IPS DF 6.9 (cell line): Measurements from ENCODE around the gene RPL15.
A peak's percentile ranks its signal among the peaks of the same experiment; 100 is the strongest.
"Not testable (repeated sequence)": the region's sequence is repeated elsewhere in the genome, so short reads cannot be mapped to it uniquely, and the experiment has no call there.

Experiments used
- DNase-seq: peaks from one replicate; pipeline ENCODE4 v3.0.0-alpha.2; 2013; ENCODE audit warnings: low read depth, low spot score
- H3K27ac ChIP-seq: one replicate; pipeline ENCODE4 v1.5.1; 2013; ENCODE audit warnings: low read length, control low read depth
- H3K27me3 ChIP-seq: 2 replicates; pipeline ENCODE4 v1.6.1; 2013; ENCODE audit warnings: mild to moderate bottlenecking, low read length; ENCODE audit not compliant: control insufficient read depth, insufficient read depth
- H3K36me3 ChIP-seq: 2 replicates; pipeline ENCODE4 v1.6.1; 2013; ENCODE audit warnings: low read length; ENCODE audit not compliant: control insufficient read depth, insufficient read depth
- H3K4me1 ChIP-seq: 2 replicates; pipeline ENCODE4 v1.6.1; 2013; ENCODE audit warnings: low read length; ENCODE audit not compliant: control insufficient read depth, insufficient read depth
- H3K4me3 ChIP-seq: 2 replicates; pipeline ENCODE4 v1.5.1; 2013; ENCODE audit warnings: mild to moderate bottlenecking, low read length
- H3K9me3 ChIP-seq: 2 replicates; pipeline ENCODE4 v1.6.1; 2013; ENCODE audit warnings: low read length, inconsistent platforms; ENCODE audit not compliant: control insufficient read depth, insufficient read depth
- WGBS: extraction: QIAGEN DNeasy Blood & Tissue Kit; methylation state at CpG from one replicate; pipeline ENCODE4 v1.1.7; 2013; ENCODE audit warnings: mixed read lengths, missing lambda C conversion rate; ENCODE audit not compliant: insufficient read length, insufficient coverage; 5-methylcytosine and 5-hydroxymethylcytosine counted together

RPL15 gene

GRCh38 chr3:23913873-23914743, 2.8 kb upstream of the RPL15 start:
- H3K9me3 ChIP-seq, result no peaks in the 10 kb centered on the region
- H3K27ac ChIP-seq, result no peak overlapping the region
- no peak for DNase-seq
- no CpG with 5 or more reads among the region's 3 CpGs for WGBS
- H3K36me3 ChIP-seq, result peaks cover 11% of the 10 kb centered on the region; the same call in 1 of the 2 replicates
- no peaks in the 10 kb centered on the region for H3K27me3 ChIP-seq
- H3K4me1 ChIP-seq, result no peaks in the 10 kb centered on the region
- no peak overlapping the region for H3K4me3 ChIP-seq

DNA sequence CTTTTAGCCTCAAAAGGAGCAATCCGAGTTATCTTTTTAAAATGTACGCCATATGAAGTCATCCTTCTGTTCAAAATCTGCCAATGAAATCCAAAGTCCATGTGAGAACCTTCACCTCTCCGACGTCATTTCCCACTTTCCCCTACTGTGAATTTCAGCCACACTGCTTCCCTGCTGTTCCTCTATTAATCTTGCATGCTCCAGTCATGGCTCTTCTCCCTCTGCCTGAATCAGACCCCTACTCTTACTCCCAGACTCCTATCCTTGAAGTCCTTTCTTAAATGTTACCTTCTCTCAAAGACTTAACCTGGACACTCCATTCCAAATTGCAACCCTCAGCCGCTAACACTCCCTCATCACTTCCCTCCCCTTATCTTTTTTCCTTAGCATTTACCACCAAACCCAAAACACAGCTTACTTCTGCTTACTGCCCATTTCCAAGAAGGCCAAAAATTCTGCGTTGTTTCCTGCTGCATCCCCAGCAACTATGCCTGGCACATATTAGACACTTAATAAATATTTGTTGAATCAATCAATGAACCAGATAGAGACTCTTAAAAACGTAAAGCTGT, 1.3 kb upstream of the RPL15 start:
- Histone ChIP-seq H3K27ac (no peak overlapping the region), H3K9me3 (no peaks in the 10 kb centered on the region), H3K4me1 (no peaks in the 10 kb centered on the region), H3K36me3 (peaks cover 19% of the 10 kb centered on the region; the same call in 1 of the 2 replicates), H3K4me3 (no peak overlapping the region), H3K27me3 (no peaks in the 10 kb centered on the region)
- WGBS, result 100% methylated on average over 1 of the region's 7 CpGs
- no peak for DNase-seq

DNA sequence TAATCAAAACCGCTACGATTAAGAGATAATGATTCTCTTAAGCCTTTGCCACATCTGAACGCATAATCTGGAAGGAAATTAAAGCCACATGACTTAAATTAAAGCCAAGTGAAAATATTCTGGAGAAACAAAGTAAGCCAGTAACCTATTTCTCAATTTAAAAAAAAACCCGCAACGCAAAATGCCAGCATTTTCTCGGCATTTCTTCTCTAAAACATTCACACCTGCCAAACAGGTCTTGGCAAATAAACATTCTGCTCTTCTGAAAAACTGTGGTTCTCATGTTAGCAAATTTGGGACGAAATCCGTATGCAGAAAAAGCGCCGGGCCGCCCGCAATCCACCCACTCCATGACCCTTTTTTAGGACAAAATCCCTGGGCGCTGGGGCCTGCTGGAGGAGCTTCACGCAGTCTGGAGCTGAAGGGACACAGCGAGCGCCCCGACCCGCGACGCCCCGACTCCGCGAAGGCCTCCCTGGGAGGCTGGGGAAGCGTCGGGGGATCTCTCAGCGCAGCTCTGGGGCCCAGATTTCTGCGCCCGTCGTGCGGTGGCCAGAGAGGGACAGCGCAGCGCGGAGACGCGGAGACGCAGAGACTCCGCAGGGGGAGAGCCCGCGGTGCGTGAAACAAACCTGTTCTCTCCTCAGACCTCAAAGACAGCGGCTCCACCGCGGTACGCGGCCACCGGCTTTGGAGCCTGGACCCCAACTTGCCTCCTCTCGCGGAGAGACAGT, 613 bp upstream of the RPL15 start:
- no peaks in the 10 kb centered on the region for H3K9me3 ChIP-seq
- no CpG with 5 or more reads among the region's 48 CpGs for WGBS
- H3K27ac ChIP-seq, result no peak overlapping the region
- no peaks in the 10 kb centered on the region for H3K27me3 ChIP-seq
- peaks cover 19% of the 10 kb centered on the region; the same call in 1 of the 2 replicates for H3K36me3 ChIP-seq
- no peak for DNase-seq
- peak overlapping the region; percentile 81; the same call in 1 of the 2 replicates for H3K4me3 ChIP-seq
- H3K4me1 ChIP-seq, result no peaks in the 10 kb centered on the region

GRCh38 chr3:23917679-23918303, 859 bp downstream of the RPL15 start:
- H3K4me1 ChIP-seq, H3K27me3 ChIP-seq, H3K9me3 ChIP-seq, H3K27ac ChIP-seq, DNase-seq: not testable (repeated sequence)
- Histone ChIP-seq H3K36me3 (peaks cover 19% of the 10 kb centered on the region; the same call in 1 of the 2 replicates), H3K4me3 (peak overlapping the region; percentile 81)
- WGBS, result no CpG with 5 or more reads among the region's 21 CpGs

GRCh38 chr3:23918331-23918730, 1.4 kb downstream of the RPL15 start:
- H3K9me3 ChIP-seq, H3K27me3 ChIP-seq, DNase-seq, H3K4me1 ChIP-seq, H3K27ac ChIP-seq: not testable (repeated sequence)
- WGBS, result no CpG with 5 or more reads among the region's 12 CpGs
- Histone ChIP-seq H3K36me3 (peaks cover 19% of the 10 kb centered on the region; the same call in 1 of the 2 replicates), H3K4me3 (peak overlapping the region; percentile 81; the same call in 1 of the 2 replicates)

- no peaks in the 10 kb centered on the region for H3K9me3 ChIP-seq
- WGBS, result no CpG with 5 or more reads among the region's 2 CpGs
- no peak overlapping the region for H3K27ac ChIP-seq
- H3K27me3 ChIP-seq, result no peaks in the 10 kb centered on the region
- H3K4me3 ChIP-seq, result no peak overlapping the region
- DNase-seq, result no peak
- no peaks in the 10 kb centered on the region for H3K4me1 ChIP-seq
- peaks cover 19% of the 10 kb centered on the region; the same call in 1 of the 2 replicates for H3K36me3 ChIP-seq
Observed at GRCh38 chr3:23919628-23920027, 2.7 kb downstream of the RPL15 start.

DNA sequence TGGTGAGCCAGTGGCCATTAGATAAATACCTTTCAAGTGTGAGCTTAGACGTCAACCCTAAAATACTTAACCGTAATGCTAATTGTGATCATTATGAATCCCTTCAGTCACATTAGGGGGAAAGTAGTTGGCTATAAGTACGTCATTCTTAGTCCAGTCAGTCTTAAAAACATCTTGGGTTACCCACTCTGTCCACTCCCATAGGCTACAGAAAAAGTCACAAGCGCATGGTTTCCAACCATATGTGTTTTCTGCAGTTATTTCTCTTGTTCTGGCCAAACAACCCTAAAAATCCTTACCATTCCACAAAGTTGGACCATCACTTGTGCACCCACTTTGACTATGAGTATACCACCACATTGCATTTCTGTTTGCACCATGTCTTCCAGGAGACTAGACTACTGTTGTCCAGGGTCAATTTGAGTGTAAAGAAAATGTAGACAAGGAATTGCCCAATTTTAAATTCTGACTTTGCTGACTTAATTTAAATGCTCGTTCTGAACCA, 3.3 kb downstream of the RPL15 start:
- H3K36me3 ChIP-seq, result peaks cover 19% of the 10 kb centered on the region; the same call in 1 of the 2 replicates
- WGBS, result no CpG with 5 or more reads among the region's 5 CpGs

DNA sequence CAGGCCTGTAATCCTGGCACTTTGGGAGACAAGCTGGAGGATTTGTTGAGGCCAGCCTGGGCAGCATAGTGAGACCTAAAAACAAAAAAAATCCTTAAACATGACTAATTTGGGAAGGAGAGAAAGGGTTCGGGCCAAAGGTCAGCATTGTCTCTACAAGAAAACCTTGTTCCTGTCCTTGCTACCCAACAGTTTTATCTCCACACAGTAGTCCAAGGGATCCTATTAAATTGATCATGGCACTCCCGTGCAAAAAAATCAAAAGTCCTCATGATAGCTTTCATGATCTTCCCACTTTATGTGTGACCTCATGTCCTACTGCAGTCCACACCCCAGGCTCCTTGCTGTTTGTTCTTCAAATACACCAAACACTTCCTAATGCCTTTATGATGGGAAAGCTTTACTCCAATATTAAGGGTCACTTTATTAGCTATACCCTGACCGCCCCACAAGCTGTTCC, 4.2 kb downstream of the RPL15 start:
- no peak for DNase-seq
- H3K36me3 ChIP-seq, result peaks cover 19% of the 10 kb centered on the region; the same call in 1 of the 2 replicates

More for the DNA sequence above, 3.3 kb downstream of the RPL15 start:
- Histone ChIP-seq H3K27ac (no peak overlapping the region), H3K4me3 (no peak overlapping the region), H3K4me1 (no peaks in the 10 kb centered on the region), H3K9me3 (no peaks in the 10 kb centered on the region), H3K27me3 (no peaks in the 10 kb centered on the region)
- no peak for DNase-seq

GRCh38 chr3:23923786-23924185, 6.9 kb downstream of the RPL15 start:
- H3K4me3 ChIP-seq, result no peak overlapping the region
- H3K4me1 ChIP-seq, result no peaks in the 10 kb centered on the region
- H3K36me3 ChIP-seq, result peaks cover 9% of the 10 kb centered on the region; the same call in 1 of the 2 replicates
- no peak overlapping the region for H3K27ac ChIP-seq
- no peaks in the 10 kb centered on the region for H3K27me3 ChIP-seq
- WGBS, result no CpG with 5 or more reads among the region's 2 CpGs
- no peak for DNase-seq
- H3K9me3 ChIP-seq, result no peaks in the 10 kb centered on the region

More for the DNA sequence above, 4.2 kb downstream of the RPL15 start:
- no peaks in the 10 kb centered on the region for H3K27me3 ChIP-seq
- no CpG with 5 or more reads among the region's 3 CpGs for WGBS
- no peak overlapping the region for H3K27ac ChIP-seq
- H3K4me1 ChIP-seq, result no peaks in the 10 kb centered on the region
- H3K4me3 ChIP-seq, result no peak overlapping the region
- no peaks in the 10 kb centered on the region for H3K9me3 ChIP-seq
